Uterus (tissue), 4 donors: Measurements from ENCODE around the gene ABCC4. TPM values are rescaled to one million over a fixed set of nuclear protein-coding genes. Genes with fewer than 3 reads are reported as not detected.

ENCODE experiments used
- DNase-seq, 2 donors: peaks; one replicate each; pipeline ENCODE4 v3.0.0-alpha.2; 2019 to 2020
- H3K27ac ChIP-seq, 2 donors: fragments of 200-600 bp; sonication (generic); 1 replicate in 1 of 2; 2 replicates in 1 of 2; pipeline ENCODE4 v1.5.1; 2016 to 2018
- H3K27me3 ChIP-seq, 2 donors: fragments of 200-600 bp; sonication (generic); one replicate each; pipeline ENCODE4 v1.5.1; 2018 to 2019; ENCODE audit warnings: control low read depth in 1 of 2
- H3K36me3 ChIP-seq, 2 donors: fragments of 200-600 bp; sonication (generic); one replicate each; pipeline ENCODE4 v1.5.1; 2019; ENCODE audit warnings: control low read depth in 1 of 2
- H3K4me1 ChIP-seq, 2 donors: fragments of 200-600 bp; sonication (generic); one replicate each; pipeline ENCODE4 v1.5.1; 2018 to 2019; ENCODE audit warnings: control low read depth in 1 of 2
- H3K4me3 ChIP-seq, 2 donors: fragments of 200-600 bp; sonication (generic); 1 replicate in 1 of 2; 2 replicates in 1 of 2; pipeline ENCODE4 v1.5.1; 2018 to 2019; ENCODE audit warnings: mild to moderate bottlenecking in 1 of 2
- H3K9me3 ChIP-seq, 2 donors: fragments of 200-600 bp; sonication (generic); one replicate each; pipeline ENCODE4 v1.5.1; 2019; ENCODE audit warnings: control low read depth in 1 of 2
- CTCF ChIP-seq, 4 experiments: fragments of 200-600 bp in 2 of 4; fragments of 450-650 bp in 2 of 4; sonication (generic) in 2 of 4; IDR thresholded peaks; one replicate each; pipeline ENCODE4 v1.5.1; 2016 to 2019; ENCODE audit warnings: antibody characterized with exemption in 4 of 4, mild to moderate bottlenecking in 2 of 4, moderate library complexity in 1 of 4
- POLR2A ChIP-seq, 2 donors: fragments of 450-650 bp; IDR thresholded peaks; one replicate each; pipeline ENCODE4 v1.6.1; 2016; ENCODE audit warnings: antibody characterized with exemption in 2 of 2, mild to moderate bottlenecking in 1 of 2, moderate library complexity in 1 of 2
- intact Hi-C: fragments of 100-400 bp; cut with DNase I; formaldehyde crosslinking; loops from one replicate; pipeline ENCODE4 v1.15.1; 2023; ENCODE audit warnings: low total_unique reads
- total RNA-seq, 4 donors: library from RNA; depleted of rRNA in 3 of 4; stranded (reverse); fragments of >200 nt in 3 of 4; gene quantifications; one replicate each; pipeline versions ENCODE4 v1.1.0 to v1.2.4, GENCODE V29; 2014 to 2023
- donor health status: DM: yes; HTN: yes; CAD: no.

Gene ABCC4
- total RNA-seq, 4 donors from 2014 or later: 13.8 to 37.7 (median 25.3) TPM

GRCh38 chr13:95253033-95253432, 48.2 kb downstream of the ABCC4 start:
- DNase-seq: no peak
- H3K36me3 ChIP-seq: no peaks in the 10 kb centered on the region
- TF ChIP-seq POLR2A (IDR thresholded peaks at IDR 0.05): no peak
- no peak for TF ChIP-seq CTCF (IDR thresholded peaks at IDR 0.05)
- no peaks in the 10 kb centered on the region for H3K4me1 ChIP-seq
- no peaks in the 10 kb centered on the region for H3K9me3 ChIP-seq
- no peaks in the 10 kb centered on the region for H3K27me3 ChIP-seq
- H3K4me3 ChIP-seq: no peak overlapping the region
- intact Hi-C loops: no loop called here
- H3K27ac ChIP-seq: no peak overlapping the region

GRCh38 chr13:95251641-95252040, 49.6 kb downstream of the ABCC4 start:
- Histone ChIP-seq H3K36me3 (no peaks in the 10 kb centered on the region), H3K4me3 (no peak overlapping the region), H3K27ac (no peak overlapping the region), H3K4me1 (no peaks in the 10 kb centered on the region), H3K9me3 (no peaks in the 10 kb centered on the region), H3K27me3 (no peaks in the 10 kb centered on the region)
- no peak for TF ChIP-seq CTCF (IDR thresholded peaks at IDR 0.05)
- no peak for TF ChIP-seq POLR2A (IDR thresholded peaks at IDR 0.05)
- intact Hi-C loops: no loop called here
- no peak for DNase-seq

- TF ChIP-seq POLR2A (IDR thresholded peaks at IDR 0.05) (no peak), CTCF (IDR thresholded peaks at IDR 0.05) (no peak)
- intact Hi-C loops: no loop called here
- Histone ChIP-seq H3K4me3 (no peak overlapping the region), H3K9me3 (no peaks in the 10 kb centered on the region), H3K27ac (no peak overlapping the region), H3K4me1 (no peaks in the 10 kb centered on the region), H3K36me3 (no peaks in the 10 kb centered on the region), H3K27me3 (no peaks in the 10 kb centered on the region)
- DNase-seq: no peak
These were observed 50.3 kb downstream of the ABCC4 start for GRCh38 chr13:95250961-95251360.

- H3K27me3 ChIP-seq: no peaks in the 10 kb centered on the region
- intact Hi-C loops: no loop called here
- H3K4me1 ChIP-seq: no peaks in the 10 kb centered on the region
- H3K36me3 ChIP-seq: no peaks in the 10 kb centered on the region
- no peak for TF ChIP-seq CTCF (IDR thresholded peaks at IDR 0.05)
- no peak for TF ChIP-seq POLR2A (IDR thresholded peaks at IDR 0.05)
- no peaks in the 10 kb centered on the region for H3K9me3 ChIP-seq
- no peak overlapping the region for H3K27ac ChIP-seq
- no peak for DNase-seq
- no peak overlapping the region for H3K4me3 ChIP-seq
These were observed 52.3 kb downstream of the ABCC4 start for GRCh38 chr13:95248953-95249352.

- no peaks in the 10 kb centered on the region for H3K9me3 ChIP-seq
- H3K4me1 ChIP-seq: no peaks in the 10 kb centered on the region
- no peak overlapping the region for H3K4me3 ChIP-seq
- intact Hi-C loops: no loop called here
- no peak for DNase-seq
- TF ChIP-seq CTCF (IDR thresholded peaks at IDR 0.05) (no peak), POLR2A (IDR thresholded peaks at IDR 0.05) (no peak)
- no peak overlapping the region for H3K27ac ChIP-seq
- H3K27me3 ChIP-seq: no peaks in the 10 kb centered on the region
- H3K36me3 ChIP-seq: no peaks in the 10 kb centered on the region
These were observed 53.4 kb downstream of the ABCC4 start for GRCh38 chr13:95247852-95248251.
